COLO829 (cell line): ENCODE measurements around the gene WNT5B.

ENCODE experiments used
- DNase-seq: peaks from one replicate; pipeline ENCODE4 v3.0.0; 2012; ENCODE audit warnings: low spot score

WNT5B gene

GRCh38 chr12:1651946-1652345 lies 22.9 kb downstream of the WNT5B start:
- DNase-seq: no peak

- no peak for DNase-seq
These were observed 26.3 kb downstream of the WNT5B start for GRCh38 chr12:1655225-1655788.

GRCh38 chr12:1656902-1657301 lies 27.9 kb downstream of the WNT5B start:
- no peak for DNase-seq

GRCh38 chr12:1657688-1658087 lies 28.7 kb downstream of the WNT5B start:
- no peak for DNase-seq

GRCh38 chr12:1660304-1661187 lies 31.5 kb downstream of the WNT5B start:
- DNase-seq: no peak

- DNase-seq: peak; percentile 79
These were observed 32.7 kb downstream of the WNT5B start for GRCh38 chr12:1661553-1662335.

- DNase-seq: no peak
These were observed 33.9 kb downstream of the WNT5B start for GRCh38 chr12:1662761-1663439.

- no peak for DNase-seq
These were observed 34.6 kb downstream of the WNT5B start for GRCh38 chr12:1663440-1664132.

- DNase-seq: no peak
These were observed 36.3 kb downstream of the WNT5B start for GRCh38 chr12:1665366-1665765.

- no peak for DNase-seq
These were observed 37.2 kb downstream of the WNT5B start for GRCh38 chr12:1666215-1666614.

- DNase-seq: no peak
These were observed 37.7 kb downstream of the WNT5B start for GRCh38 chr12:1666685-1667162.

GRCh38 chr12:1668833-1669543 lies 40.0 kb downstream of the WNT5B start:
- no peak for DNase-seq

- DNase-seq: no peak
These were observed 41.6 kb downstream of the WNT5B start for GRCh38 chr12:1670358-1671268.

GRCh38 chr12:1676043-1676442 lies 47.0 kb downstream of the WNT5B start:
- DNase-seq: no peak

- DNase-seq: no peak
These were observed 51.9 kb downstream of the WNT5B start for GRCh38 chr12:1680804-1681492.

GRCh38 chr12:1681493-1681807 lies 52.4 kb downstream of the WNT5B start:
- DNase-seq: no peak

- no peak for DNase-seq
These were observed 59.2 kb downstream of the WNT5B start for GRCh38 chr12:1688086-1688710.

GRCh38 chr12:1690578-1691122 lies 61.6 kb downstream of the WNT5B start, which contains the start of gene ADIPOR2:
Gene ADIPOR2, plus strand, starts transcription at chr12:1691070. Its CDS starts 63,274 bp downstream, at chr12:1754344.
- DNase-seq: peak; percentile 97
